GM13976 (cell line): ENCODE results near the gene TAF10.

Source experiments
- DNase-seq: peaks from one replicate; pipeline ENCODE4 v3.0.0; 2012; ENCODE audit warnings: low spot score
- in situ Hi-C: fragments of 300-500 bp; cut with MboI; formaldehyde crosslinking; loops from one replicate; pipeline ENCODE4 v1.12.0; 2022; ENCODE audit warnings: low sequenced_read_pairs, mixed read lengths, inconsistent platforms; ENCODE audit not compliant: unreplicated experiment
- TF ChIP-seq, protein P1 (sequence below): IDR thresholded peaks from 2 replicates; pipeline ENCODE4 v1.5.1; 2012; ENCODE audit warnings: borderline replicate concordance, mild to moderate bottlenecking; ENCODE audit not compliant: insufficient read depth; ENCODE audit errors: extremely low read depth, missing control alignments, control extremely low read depth

Gene TAF10

DNA sequence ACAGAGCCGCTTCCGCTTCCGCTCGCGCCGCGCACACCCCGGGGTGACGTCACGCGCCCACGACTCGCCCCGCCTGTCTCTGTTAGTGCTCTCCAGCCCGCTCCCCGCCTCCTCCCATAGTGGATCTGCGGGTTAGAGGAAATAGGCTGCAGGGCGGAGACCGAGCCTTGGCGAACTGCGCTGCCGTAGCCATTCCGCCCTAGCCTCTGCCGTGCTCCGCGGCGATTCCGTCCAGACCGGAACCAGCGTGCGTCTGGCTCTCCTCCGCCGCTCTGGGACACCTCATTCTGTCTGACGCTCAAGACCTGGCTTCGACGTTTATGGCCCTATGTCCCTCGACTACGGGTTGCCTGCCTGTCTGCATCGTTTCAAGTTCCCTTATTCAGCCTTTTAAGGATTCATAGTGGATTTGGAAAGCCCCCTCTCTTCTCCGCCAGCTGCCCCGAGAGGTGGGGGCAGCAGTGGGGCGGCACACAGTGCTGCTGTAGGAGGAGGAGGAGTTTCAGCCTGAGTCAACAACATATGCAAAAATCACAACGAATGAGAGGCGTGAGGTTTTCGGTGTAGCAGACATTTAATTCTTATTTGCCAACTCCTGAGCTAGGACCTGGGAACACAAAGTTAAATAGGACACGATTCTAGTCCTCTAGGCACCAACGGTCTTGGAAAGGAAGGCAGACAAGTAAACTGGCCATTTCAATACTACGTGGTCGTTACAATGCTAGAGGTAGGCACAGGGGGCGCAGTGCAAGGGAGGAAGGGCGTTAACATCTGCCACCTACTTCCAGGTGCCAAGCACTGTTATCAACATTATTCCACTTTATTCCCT lies at the start of gene TAF10:
Gene TAF10 (minus strand): TSS at position 4 of the 829 bp plus-strand sequence. CDS start 27 bp downstream, outside the sequence.
- TF ChIP-seq, protein P1, sequence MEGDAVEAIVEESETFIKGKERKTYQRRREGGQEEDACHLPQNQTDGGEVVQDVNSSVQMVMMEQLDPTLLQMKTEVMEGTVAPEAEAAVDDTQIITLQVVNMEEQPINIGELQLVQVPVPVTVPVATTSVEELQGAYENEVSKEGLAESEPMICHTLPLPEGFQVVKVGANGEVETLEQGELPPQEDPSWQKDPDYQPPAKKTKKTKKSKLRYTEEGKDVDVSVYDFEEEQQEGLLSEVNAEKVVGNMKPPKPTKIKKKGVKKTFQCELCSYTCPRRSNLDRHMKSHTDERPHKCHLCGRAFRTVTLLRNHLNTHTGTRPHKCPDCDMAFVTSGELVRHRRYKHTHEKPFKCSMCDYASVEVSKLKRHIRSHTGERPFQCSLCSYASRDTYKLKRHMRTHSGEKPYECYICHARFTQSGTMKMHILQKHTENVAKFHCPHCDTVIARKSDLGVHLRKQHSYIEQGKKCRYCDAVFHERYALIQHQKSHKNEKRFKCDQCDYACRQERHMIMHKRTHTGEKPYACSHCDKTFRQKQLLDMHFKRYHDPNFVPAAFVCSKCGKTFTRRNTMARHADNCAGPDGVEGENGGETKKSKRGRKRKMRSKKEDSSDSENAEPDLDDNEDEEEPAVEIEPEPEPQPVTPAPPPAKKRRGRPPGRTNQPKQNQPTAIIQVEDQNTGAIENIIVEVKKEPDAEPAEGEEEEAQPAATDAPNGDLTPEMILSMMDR = peak; percentile 47
- in situ Hi-C loops = no loop called here
- peak; percentile 92 for DNase-seq

DNA sequence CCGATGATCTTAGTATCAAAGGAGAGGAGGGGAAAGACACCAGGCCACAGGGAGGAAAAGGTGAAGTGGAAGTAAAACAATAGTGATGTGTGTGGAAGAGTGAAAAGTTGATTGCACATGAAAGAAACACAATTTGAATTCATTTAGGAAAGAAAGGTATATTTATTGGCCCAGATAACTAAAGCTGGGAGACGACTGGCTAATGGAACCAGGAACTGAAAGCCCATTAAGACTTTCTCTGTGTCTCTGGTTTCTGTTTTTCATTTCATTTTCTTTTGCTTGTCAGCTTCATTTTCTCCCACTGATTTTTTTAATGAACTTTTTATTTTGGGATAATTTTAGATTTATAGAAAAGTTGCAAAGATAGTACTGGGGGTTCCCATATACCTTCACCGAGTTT lies 48.7 kb upstream of the TAF10 start:
- TF ChIP-seq, protein P1 = no peak
- peak; percentile 40 for DNase-seq
- in situ Hi-C loops = no loop called here

DNA sequence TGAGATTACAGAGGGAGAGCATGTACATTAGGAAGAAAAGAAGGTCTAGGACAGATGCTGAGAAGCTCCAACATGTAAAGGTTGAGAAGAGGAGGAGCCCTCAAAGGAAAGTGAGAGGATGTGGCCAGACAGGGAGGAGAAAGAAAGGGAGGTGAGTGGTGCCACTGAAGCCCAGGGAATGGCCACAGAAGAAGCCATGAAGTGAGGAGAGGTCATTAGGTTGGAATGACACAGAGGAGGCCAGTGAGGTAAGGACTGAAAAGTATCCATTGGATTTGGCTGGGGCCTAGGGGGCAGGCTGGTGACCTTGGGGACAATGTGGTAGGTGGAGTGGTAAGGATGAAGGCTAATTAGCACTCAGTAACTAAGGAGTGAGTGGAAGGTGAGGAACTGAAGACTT lies 46.6 kb upstream of the TAF10 start:
- TF ChIP-seq, protein P1 = no peak
- no peak for DNase-seq
- in situ Hi-C loops = no loop called here

DNA sequence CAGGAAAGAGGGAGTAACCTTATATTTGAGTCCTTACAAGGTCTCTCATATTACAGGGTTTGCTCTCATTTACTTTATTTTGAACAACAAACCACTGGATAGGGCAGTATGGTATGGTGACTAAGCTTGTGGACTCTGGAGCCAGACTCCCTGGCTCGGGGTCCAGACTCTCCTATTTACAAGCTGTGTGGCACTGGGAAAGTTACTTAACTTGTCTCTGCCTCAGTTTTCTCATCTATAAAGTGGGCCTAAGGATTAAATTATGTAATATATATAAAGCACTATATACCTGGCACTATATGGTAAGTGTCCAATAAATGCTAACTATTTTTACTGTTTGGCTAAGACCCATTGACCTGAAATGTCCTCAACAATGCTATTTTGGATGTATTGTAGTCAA lies 45.3 kb upstream of the TAF10 start:
- in situ Hi-C loops = no loop called here
- TF ChIP-seq, protein P1 = no peak
- DNase-seq = no peak

DNA sequence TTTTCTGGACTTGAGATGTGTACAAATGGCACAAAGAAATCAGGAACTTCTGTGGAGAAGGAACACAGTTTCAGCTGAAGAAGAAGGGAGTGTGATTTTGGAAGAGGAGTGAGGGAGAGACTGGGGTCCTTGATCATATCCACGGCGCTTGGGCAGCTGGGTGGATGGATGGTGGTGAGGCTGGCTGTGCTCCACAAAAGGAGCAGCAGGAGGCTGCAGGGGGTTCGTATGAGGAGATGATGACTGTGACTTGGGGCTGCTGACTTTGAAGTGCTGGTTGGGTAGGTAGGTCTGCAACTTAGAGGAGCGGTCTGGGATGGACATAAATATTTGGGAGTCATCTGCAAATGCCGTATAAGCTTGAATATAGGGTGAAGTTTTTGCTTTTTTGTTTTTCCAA lies 44.9 kb upstream of the TAF10 start:
- no peak for DNase-seq
- in situ Hi-C loops = no loop called here
- TF ChIP-seq, protein P1 = no peak

DNA sequence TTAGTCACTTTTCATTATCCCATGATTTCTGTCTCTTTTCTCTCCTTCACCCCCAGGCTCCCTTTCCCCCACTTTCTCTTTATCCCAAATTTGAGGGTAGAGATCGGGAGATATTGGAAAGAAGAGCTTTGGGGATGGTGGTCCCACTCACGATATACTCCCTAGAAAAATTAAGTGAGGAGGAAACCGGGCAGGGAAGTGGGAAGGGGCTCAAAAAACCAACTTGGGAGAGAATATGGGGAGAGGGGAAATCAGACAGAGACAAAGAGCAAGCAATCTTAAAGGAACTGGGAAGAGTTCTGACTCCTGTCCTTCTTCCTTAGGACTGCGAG lies 44.5 kb upstream of the TAF10 start:
- TF ChIP-seq, protein P1 = no peak
- DNase-seq = no peak
- in situ Hi-C loops = no loop called here
